ENCODE measurements around the gene CCDC90B. TPM values are rescaled to one million over a fixed set of nuclear protein-coding genes. Genes with fewer than 3 reads are reported as not detected.

Gene CCDC90B
- total and polyA plus RNA-seq, 2 of the 13 experiments (the other 11 are each of a cell fraction or from before 2014, with no cell fraction given), result 17.1 to 46.1 TPM

DNA sequence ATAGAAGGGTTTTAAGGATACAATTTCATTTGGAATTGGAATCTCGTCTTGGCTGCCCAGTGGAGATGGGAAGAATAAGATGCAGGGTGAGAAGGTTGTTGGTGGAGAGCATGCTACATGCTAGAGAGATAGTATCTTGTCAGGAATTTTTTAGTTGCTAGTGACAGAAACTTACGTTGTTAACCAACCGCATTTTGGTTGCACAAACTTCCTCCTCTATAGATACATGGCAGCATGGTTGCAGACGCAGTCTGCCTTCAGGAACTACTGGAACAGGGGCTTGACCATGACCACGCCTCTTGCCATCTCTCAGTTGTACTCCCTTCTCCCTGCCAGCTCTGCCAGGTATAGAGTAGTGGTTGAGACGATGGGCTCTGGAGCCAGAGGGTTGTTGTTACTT, 13.5 kb upstream of the CCDC90B start:
- Histone ChIP-seq H4K20me1 (ENCODE audit: insufficient read depth, low read length) (no peaks in the 10 kb centered on the region), H3K79me2 (ENCODE audit: insufficient read depth, low read length) (no peaks in the 10 kb centered on the region), H3K27ac (ENCODE audit: extremely low read length, insufficient read depth, low read length) (no peak overlapping the region), H3K4me1 (ENCODE audit: insufficient read depth, low read length) (no peaks in the 10 kb centered on the region), H3K4me3 (replicated peaks in 1 of 3; ENCODE audit: insufficient read depth in 1 of 3, low read depth in 2 of 3, low read length in 3 of 3) (no peak overlapping the region), H2AFZ (ENCODE audit: low read length) (no peak overlapping the region), H3K27me3 (ENCODE audit: control insufficient read depth in 1 of 2, insufficient read depth in 2 of 2, low read length in 2 of 2) (no peaks in the 10 kb centered on the region), H3K9me3 (ENCODE audit: low read length) (no peaks in the 10 kb centered on the region), H3K4me2 (ENCODE audit: low read depth, low read length) (no peak overlapping the region), H3K9ac (ENCODE audit: insufficient read depth, low read depth, low read length) (no peak overlapping the region), H3K36me3 (replicated peaks in 1 of 2; ENCODE audit: control insufficient read depth in 1 of 2, insufficient read depth in 2 of 2, low read length in 2 of 2) (no peaks in the 10 kb centered on the region)
- POLR2A ChIA-PET, result no interaction called here
- BruUV-seq (replicated peaks), result no TSS peak
- CTCF ChIA-PET (ENCODE audit: low intra/inter-chr PET ratio, low total read pairs), result no interaction called here
- intact Hi-C loops (cut with micrococcal nuclease; ENCODE audit: unreplicated experiment), result no loop called here
- ATAC-seq (no peak), DNase-seq (ENCODE audit: low spot score) (no peak), FAIRE-seq (no peak)
- in situ Hi-C loops (cut with HindIII; ENCODE audit: extremely low pct_ligation_motif_present, low pct_unique_long_range_greater_than_20kb), result loop anchor here (10.0 kb wide), 1 partner anchor 415 kb away; no protein-coding TSS in a partner anchor
- 57% methylated on average over 5 of the region's 6 CpGs for WGBS (ENCODE audit: low lambda C conversion rate)
- TF ChIP-seq, protein P1, sequence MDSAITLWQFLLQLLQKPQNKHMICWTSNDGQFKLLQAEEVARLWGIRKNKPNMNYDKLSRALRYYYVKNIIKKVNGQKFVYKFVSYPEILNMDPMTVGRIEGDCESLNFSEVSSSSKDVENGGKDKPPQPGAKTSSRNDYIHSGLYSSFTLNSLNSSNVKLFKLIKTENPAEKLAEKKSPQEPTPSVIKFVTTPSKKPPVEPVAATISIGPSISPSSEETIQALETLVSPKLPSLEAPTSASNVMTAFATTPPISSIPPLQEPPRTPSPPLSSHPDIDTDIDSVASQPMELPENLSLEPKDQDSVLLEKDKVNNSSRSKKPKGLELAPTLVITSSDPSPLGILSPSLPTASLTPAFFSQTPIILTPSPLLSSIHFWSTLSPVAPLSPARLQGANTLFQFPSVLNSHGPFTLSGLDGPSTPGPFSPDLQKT (CRISPR knock-in tag; IDR thresholded peaks at IDR 0.05; ENCODE audit: borderline replicate concordance), result no peak
- TF ChIP-seq, protein P2, sequence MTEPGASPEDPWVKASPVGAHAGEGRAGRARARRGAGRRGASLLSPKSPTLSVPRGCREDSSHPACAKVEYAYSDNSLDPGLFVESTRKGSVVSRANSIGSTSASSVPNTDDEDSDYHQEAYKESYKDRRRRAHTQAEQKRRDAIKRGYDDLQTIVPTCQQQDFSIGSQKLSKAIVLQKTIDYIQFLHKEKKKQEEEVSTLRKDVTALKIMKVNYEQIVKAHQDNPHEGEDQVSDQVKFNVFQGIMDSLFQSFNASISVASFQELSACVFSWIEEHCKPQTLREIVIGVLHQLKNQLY (CRISPR knock-in tag; IDR thresholded peaks at IDR 0.05), result no peak
- TF ChIP-seq ZNF335 (CRISPR knock-in tag; IDR thresholded peaks at IDR 0.05) (no peak), ZNF670 (CRISPR knock-in tag; IDR thresholded peaks at IDR 0.05; ENCODE audit: borderline replicate concordance) (no peak), CHD4 (IDR thresholded peaks at IDR 0.05; ENCODE audit: borderline replicate concordance, low read length) (no peak), ZNF879 (CRISPR knock-in tag; IDR thresholded peaks at IDR 0.05) (no peak), ZBTB1 (CRISPR knock-in tag; IDR thresholded peaks at IDR 0.05; ENCODE audit: borderline replicate concordance) (no peak), SKI (IDR thresholded peaks at IDR 0.05; ENCODE audit: partially characterized antibody) (no peak), NONO (IDR thresholded peaks at IDR 0.05) (no peak), NONO (CRISPR knock-in tag; conservative IDR thresholded peaks at IDR 0.05) (no peak), SATB2 (CRISPR knock-in tag; IDR thresholded peaks at IDR 0.05) (no peak)
- TF ChIP-seq, protein P3, sequence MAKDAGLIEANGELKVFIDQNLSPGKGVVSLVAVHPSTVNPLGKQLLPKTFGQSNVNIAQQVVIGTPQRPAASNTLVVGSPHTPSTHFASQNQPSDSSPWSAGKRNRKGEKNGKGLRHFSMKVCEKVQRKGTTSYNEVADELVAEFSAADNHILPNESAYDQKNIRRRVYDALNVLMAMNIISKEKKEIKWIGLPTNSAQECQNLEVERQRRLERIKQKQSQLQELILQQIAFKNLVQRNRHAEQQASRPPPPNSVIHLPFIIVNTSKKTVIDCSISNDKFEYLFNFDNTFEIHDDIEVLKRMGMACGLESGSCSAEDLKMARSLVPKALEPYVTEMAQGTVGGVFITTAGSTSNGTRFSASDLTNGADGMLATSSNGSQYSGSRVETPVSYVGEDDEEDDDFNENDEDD (CRISPR knock-in tag; IDR thresholded peaks at IDR 0.05; ENCODE audit: borderline replicate concordance), result no peak
- TF ChIP-seq, protein P4, sequence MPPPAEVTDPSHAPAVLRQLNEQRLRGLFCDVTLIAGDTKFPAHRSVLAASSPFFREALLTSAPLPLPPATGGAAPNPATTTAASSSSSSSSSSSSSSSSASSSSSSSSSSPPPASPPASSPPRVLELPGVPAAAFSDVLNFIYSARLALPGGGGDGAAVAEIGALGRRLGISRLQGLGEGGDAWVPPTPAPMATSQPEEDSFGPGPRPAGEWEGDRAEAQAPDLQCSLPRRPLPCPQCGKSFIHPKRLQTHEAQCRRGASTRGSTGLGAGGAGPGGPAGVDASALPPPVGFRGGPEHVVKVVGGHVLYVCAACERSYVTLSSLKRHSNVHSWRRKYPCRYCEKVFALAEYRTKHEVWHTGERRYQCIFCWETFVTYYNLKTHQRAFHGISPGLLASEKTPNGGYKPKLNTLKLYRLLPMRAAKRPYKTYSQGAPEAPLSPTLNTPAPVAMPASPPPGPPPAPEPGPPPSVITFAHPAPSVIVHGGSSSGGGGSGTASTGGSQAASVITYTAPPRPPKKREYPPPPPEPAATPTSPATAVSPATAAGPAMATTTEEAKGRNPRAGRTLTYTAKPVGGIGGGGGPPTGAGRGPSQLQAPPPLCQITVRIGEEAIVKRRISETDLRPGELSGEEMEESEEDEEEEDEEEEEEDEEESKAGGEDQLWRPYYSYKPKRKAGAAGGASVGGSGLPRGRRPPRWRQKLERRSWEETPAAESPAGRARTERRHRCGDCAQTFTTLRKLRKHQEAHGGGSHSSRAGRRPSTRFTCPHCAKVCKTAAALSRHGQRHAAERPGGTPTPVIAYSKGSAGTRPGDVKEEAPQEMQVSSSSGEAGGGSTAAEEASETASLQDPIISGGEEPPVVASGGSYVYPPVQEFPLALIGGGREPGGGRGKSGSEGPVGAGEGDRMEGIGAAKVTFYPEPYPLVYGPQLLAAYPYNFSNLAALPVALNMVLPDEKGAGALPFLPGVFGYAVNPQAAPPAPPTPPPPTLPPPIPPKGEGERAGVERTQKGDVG (CRISPR knock-in tag; IDR thresholded peaks at IDR 0.05; ENCODE audit: borderline replicate concordance), result no peak
- TF ChIP-seq, protein P5, sequence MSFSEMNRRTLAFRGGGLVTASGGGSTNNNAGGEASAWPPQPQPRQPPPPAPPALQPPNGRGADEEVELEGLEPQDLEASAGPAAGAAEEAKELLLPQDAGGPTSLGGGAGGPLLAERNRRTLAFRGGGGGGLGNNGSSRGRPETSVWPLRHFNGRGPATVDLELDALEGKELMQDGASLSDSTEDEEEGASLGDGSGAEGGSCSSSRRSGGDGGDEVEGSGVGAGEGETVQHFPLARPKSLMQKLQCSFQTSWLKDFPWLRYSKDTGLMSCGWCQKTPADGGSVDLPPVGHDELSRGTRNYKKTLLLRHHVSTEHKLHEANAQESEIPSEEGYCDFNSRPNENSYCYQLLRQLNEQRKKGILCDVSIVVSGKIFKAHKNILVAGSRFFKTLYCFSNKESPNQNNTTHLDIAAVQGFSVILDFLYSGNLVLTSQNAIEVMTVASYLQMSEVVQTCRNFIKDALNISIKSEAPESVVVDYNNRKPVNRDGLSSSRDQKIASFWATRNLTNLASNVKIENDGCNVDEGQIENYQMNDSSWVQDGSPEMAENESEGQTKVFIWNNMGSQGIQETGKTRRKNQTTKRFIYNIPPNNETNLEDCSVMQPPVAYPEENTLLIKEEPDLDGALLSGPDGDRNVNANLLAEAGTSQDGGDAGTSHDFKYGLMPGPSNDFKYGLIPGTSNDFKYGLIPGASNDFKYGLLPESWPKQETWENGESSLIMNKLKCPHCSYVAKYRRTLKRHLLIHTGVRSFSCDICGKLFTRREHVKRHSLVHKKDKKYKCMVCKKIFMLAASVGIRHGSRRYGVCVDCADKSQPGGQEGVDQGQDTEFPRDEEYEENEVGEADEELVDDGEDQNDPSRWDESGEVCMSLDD (CRISPR knock-in tag; IDR thresholded peaks at IDR 0.05; ENCODE audit: borderline replicate concordance), result no peak

Measured in HepG2 (cell line).